Effector memory CD8-positive, alpha-beta T cell (primary cell): ENCODE measurements around the gene RPA1.

Source experiments
- ATAC-seq: fragments of 150-1000 bp; cut with Tn5 transposase; replicated peaks from 2 replicates; pipeline ENCODE4 v1.10.0; 2021; ENCODE audit warnings: mild to moderate bottlenecking, moderate library complexity
- DNase-seq, 3 experiments: peaks; one replicate each; pipeline ENCODE4 v3.0.0; 2021
- H3K27ac Mint-ChIP-seq, 2 donors: one replicate each; pipeline ENCODE4 v1.8.0; 2022; ENCODE audit warnings: mild to moderate bottlenecking in 2 of 2, mixed read lengths in 2 of 2, moderate library complexity in 2 of 2
- H3K27me3 Mint-ChIP-seq, 2 donors: one replicate each; pipeline ENCODE4 v1.8.0; 2022; ENCODE audit warnings: mixed read lengths in 2 of 2
- H3K36me3 Mint-ChIP-seq: one replicate; pipeline ENCODE4 v1.8.0; 2022; ENCODE audit warnings: mild to moderate bottlenecking, moderate library complexity, mixed read lengths; ENCODE audit not compliant: insufficient read depth
- H3K4me1 Mint-ChIP-seq, 2 donors: one replicate each; pipeline ENCODE4 v1.8.0; 2022; ENCODE audit warnings: low read depth in 2 of 2, mixed read lengths in 2 of 2
- H3K4me3 Mint-ChIP-seq, 2 donors: one replicate each; pipeline ENCODE4 v1.8.0; 2022; ENCODE audit warnings: mild to moderate bottlenecking in 2 of 2, mixed read lengths in 2 of 2, moderate library complexity in 2 of 2
- H3K9me3 Mint-ChIP-seq, 2 donors: one replicate each; pipeline ENCODE4 v1.8.0; 2022; ENCODE audit warnings: mixed read lengths in 2 of 2

The RPA1 gene

GRCh38 chr17:1948517-1948825 lies 118.7 kb downstream of the RPA1 start:
- peaks cover 0 to 2% of the 10 kb centered on the region in 2 donors for H3K4me1 Mint-ChIP-seq
- ATAC-seq (no peak), DNase-seq (no peak)
- H3K27ac Mint-ChIP-seq = no peak overlapping the region
- H3K9me3 Mint-ChIP-seq = no peaks in the 10 kb centered on the region
- peaks cover 6 to 10% of the 10 kb centered on the region in 2 donors for H3K27me3 Mint-ChIP-seq
- H3K36me3 Mint-ChIP-seq = peaks cover 3% of the 10 kb centered on the region
- H3K4me3 Mint-ChIP-seq = no peak overlapping the region
